CD14-positive monocyte (primary cell): ENCODE measurements around the gene LMO7. TPM values are rescaled to one million over a fixed set of nuclear protein-coding genes. Genes with fewer than 3 reads are reported as not detected.

ENCODE experiments used
- DNase-seq, 3 donors: peaks; one replicate each; pipeline ENCODE4 v3.0.0-alpha.2; 2011 to 2022
- H2AFZ ChIP-seq: 2 replicates; pipeline ENCODE4 v1.6.0; 2012; ENCODE audit warnings: mild to moderate bottlenecking, low read depth, low read length, inconsistent platforms; ENCODE audit not compliant: insufficient read depth, poor library complexity, severe bottlenecking
- H3K27ac ChIP-seq, 2 donors: 1 replicate in 1 of 2; 2 replicates in 1 of 2; pipeline ENCODE4 v1.5.1; 2012 to 2013; ENCODE audit warnings: low read length in 2 of 2, control low read depth in 1 of 2, inconsistent platforms in 1 of 2, low read depth in 1 of 2, mild to moderate bottlenecking in 1 of 2
- H3K27me3 ChIP-seq, 2 donors: one replicate each; pipeline versions ENCODE4 v1.6.0 to v1.6.1; 2011 to 2013; ENCODE audit warnings: low read length in 2 of 2; ENCODE audit not compliant: control insufficient read depth in 2 of 2, insufficient read depth in 2 of 2
- H3K36me3 ChIP-seq, 2 donors: replicated peaks in 1 of 2; 1 replicate in 1 of 2; 2 replicates in 1 of 2; pipeline versions ENCODE4 v1.5.1 to v1.6.1; 2012 to 2013; ENCODE audit warnings: low read length in 2 of 2, control low read depth in 1 of 2, inconsistent platforms in 1 of 2, mild to moderate bottlenecking in 1 of 2; ENCODE audit not compliant: insufficient read depth in 2 of 2, control insufficient read depth in 1 of 2
- H3K4me1 ChIP-seq, 2 donors: 1 replicate in 1 of 2; 2 replicates in 1 of 2; pipeline versions ENCODE4 v1.5.1 to v1.6.1; 2012 to 2013; ENCODE audit warnings: low read length in 2 of 2, control low read depth in 1 of 2, inconsistent platforms in 1 of 2, mild to moderate bottlenecking in 1 of 2, moderate library complexity in 1 of 2; ENCODE audit not compliant: insufficient read depth in 2 of 2, control insufficient read depth in 1 of 2
- H3K4me2 ChIP-seq: replicated peaks from 2 replicates; pipeline ENCODE3; 2012; ENCODE audit warnings: low read length, moderate library complexity, mild to moderate bottlenecking; ENCODE audit not compliant: poor library complexity, severe bottlenecking; ENCODE audit errors: extremely low read depth
- H3K4me3 ChIP-seq, 3 experiments: fragments of 200-600 bp in 1 of 3; sonication (generic) in 1 of 3; replicated peaks in 1 of 3; 1 replicate in 2 of 3; 2 replicates in 1 of 3; pipeline ENCODE4 v1.5.1; 2011 to 2013; ENCODE audit warnings: low read length in 3 of 3, mild to moderate bottlenecking in 3 of 3, control low read depth in 2 of 3, low read depth in 2 of 3, inconsistent platforms in 1 of 3, moderate library complexity in 1 of 3
- H3K79me2 ChIP-seq: 2 replicates; pipeline ENCODE4 v1.6.0; 2012; ENCODE audit warnings: mild to moderate bottlenecking, control low read depth, inconsistent platforms, low read length, moderate library complexity; ENCODE audit not compliant: insufficient read depth
- H3K9ac ChIP-seq: 2 replicates; pipeline ENCODE4 v1.6.0; 2017; ENCODE audit warnings: low read length, mild to moderate bottlenecking; ENCODE audit not compliant: insufficient read depth, poor library complexity, severe bottlenecking
- H3K9me3 ChIP-seq, 2 donors: replicated peaks in 1 of 2; 1 replicate in 1 of 2; 2 replicates in 1 of 2; pipeline versions ENCODE4 v1.5.1 to v1.6.1; 2012 to 2013; ENCODE audit warnings: low read length in 2 of 2, control low read depth in 1 of 2; ENCODE audit not compliant: control insufficient read depth in 1 of 2, insufficient read depth in 1 of 2
- H4K20me1 ChIP-seq: 2 replicates; pipeline ENCODE4 v1.6.0; 2012; ENCODE audit warnings: mild to moderate bottlenecking, low read length, control low read depth, moderate library complexity; ENCODE audit not compliant: insufficient read depth
- H3K27ac Mint-ChIP-seq, 7 donors: one replicate each; pipeline ENCODE4 v1.8.0; 2020; ENCODE audit warnings: mild to moderate bottlenecking in 7 of 7, mixed read lengths in 7 of 7, moderate library complexity in 6 of 7, inconsistent platforms in 2 of 7
- H3K27me3 Mint-ChIP-seq, 3 donors: one replicate each; pipeline ENCODE4 v1.8.0; 2021 to 2022; ENCODE audit warnings: low read depth in 3 of 3, mild to moderate bottlenecking in 3 of 3, mixed read lengths in 3 of 3, moderate library complexity in 3 of 3, inconsistent platforms in 1 of 3
- H3K36me3 Mint-ChIP-seq, 2 donors: one replicate each; pipeline ENCODE4 v1.8.0; 2020; ENCODE audit warnings: mixed read lengths in 2 of 2, inconsistent platforms in 1 of 2, mild to moderate bottlenecking in 1 of 2
- H3K4me1 Mint-ChIP-seq: one replicate; pipeline ENCODE4 v1.8.0; 2020; ENCODE audit warnings: mild to moderate bottlenecking, mixed read lengths
- H3K4me3 Mint-ChIP-seq, 2 donors: one replicate each; pipeline ENCODE4 v1.8.0; 2020; ENCODE audit warnings: mild to moderate bottlenecking in 2 of 2, mixed read lengths in 2 of 2, moderate library complexity in 1 of 2
- H3K9me3 Mint-ChIP-seq, 7 donors: one replicate each; pipeline ENCODE4 v1.8.0; 2020 to 2022; ENCODE audit warnings: mixed read lengths in 7 of 7, mild to moderate bottlenecking in 6 of 7, moderate library complexity in 6 of 7, inconsistent platforms in 2 of 7
- CTCF ChIP-seq: fragments of 200-600 bp; IDR thresholded peaks from one replicate; pipeline ENCODE4 v1.8.0; 2022; ENCODE audit warnings: antibody characterized with exemption, mild to moderate bottlenecking
- WGBS: methylation state at CpG from one replicate; pipeline ENCODE4 v1.1.5; 2013; ENCODE audit warnings: missing lambda C conversion rate; ENCODE audit not compliant: insufficient coverage; 5-methylcytosine and 5-hydroxymethylcytosine counted together
- intact Hi-C, 2 donors: fragments of 100-400 bp; cut with micrococcal nuclease; formaldehyde crosslinking; loops; one replicate each; pipeline versions ENCODE4 v1.15.0 to v1.15.1; 2023
- polyA plus RNA-seq, 3 donors: library from polyadenylated mRNA; depleted of rRNA in 1 of 3; unstranded in 2 of 3; stranded (reverse) in 1 of 3; fragments of 300-500 nt in 2 of 3; fragments of >200 nt in 1 of 3; fragmentation: Illumina TruSeq in 2 of 3; gene quantifications; 1 replicate in 2 of 3; 2 replicates in 1 of 3; pipeline ENCODE4 v1.2.3, GENCODE V29; 2012 to 2021

Gene LMO7
- polyA plus RNA-seq, 3 donors = 0.79 to 1.6 (median 0.90) TPM

DNA sequence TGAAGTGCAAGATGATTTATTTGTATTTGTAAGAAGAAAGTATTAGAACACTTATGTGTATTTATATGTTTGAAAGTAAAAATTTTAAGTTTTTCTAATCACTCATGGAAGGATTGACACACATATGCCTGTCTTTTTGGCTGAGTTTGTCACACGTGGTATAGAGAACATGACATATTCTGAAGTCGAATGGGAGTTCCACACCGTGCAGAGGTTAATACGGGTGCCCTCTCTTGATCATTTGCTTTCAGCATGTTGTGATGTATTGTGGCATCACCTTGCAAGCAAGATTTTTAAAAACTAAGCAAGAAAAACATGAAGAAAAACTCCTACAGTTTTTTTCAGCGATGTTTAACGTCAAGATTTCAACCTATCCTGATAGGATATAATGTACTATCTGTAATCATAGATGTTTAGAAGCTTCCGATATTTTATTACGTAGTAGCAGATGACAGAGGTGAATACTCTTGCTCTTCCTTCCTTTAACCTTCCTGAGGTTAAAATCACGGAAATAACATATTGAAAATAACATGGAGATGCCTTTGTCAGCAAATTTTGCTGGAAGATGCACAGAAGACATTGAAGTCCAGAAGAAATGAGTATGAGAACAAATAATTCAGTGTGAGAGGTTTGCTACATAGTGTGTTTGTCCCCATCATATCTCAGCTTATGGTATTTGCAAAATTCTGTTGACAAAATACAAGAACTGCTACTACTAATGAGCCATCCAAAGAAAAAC lies 231.4 kb downstream of the LMO7 start:
- intact Hi-C loops = loop anchor here (5.0 to 10.0 kb wide), 2 partner anchors 607 to 1040 kb away; no protein-coding TSS in a partner anchor
- no peak for DNase-seq

GRCh38 chr13:75869981-75870380 lies 233.9 kb downstream of the LMO7 start:
- no peak overlapping the region for H3K4me2 ChIP-seq
- H3K9ac ChIP-seq = no peak overlapping the region
- H3K27me3 Mint-ChIP-seq = peaks cover 3 to 5% (median 4%) of the 10 kb centered on the region in 3 donors
- no CpG with 5 or more reads among the region's 4 CpGs for WGBS
- peaks cover 13 to 14% of the 10 kb centered on the region in 2 donors for H3K4me1 ChIP-seq
- H3K9me3 Mint-ChIP-seq = no peaks in the 10 kb centered on the region
- H3K4me3 Mint-ChIP-seq = no peak overlapping the region
- no peak overlapping the region for H3K27ac ChIP-seq
- H3K27ac Mint-ChIP-seq = no peak overlapping the region
- DNase-seq = no peak
- no peaks in the 10 kb centered on the region for H4K20me1 ChIP-seq
- no peaks in the 10 kb centered on the region for H3K36me3 Mint-ChIP-seq
- no peak for TF ChIP-seq CTCF
- no peaks in the 10 kb centered on the region for H3K9me3 ChIP-seq
- H3K36me3 ChIP-seq = no peaks in the 10 kb centered on the region
- H3K4me3 ChIP-seq = no peak overlapping the region
- peaks cover 0 to 2% of the 10 kb centered on the region in 2 donors for H3K27me3 ChIP-seq
- no peak overlapping the region for H2AFZ ChIP-seq
- H3K4me1 Mint-ChIP-seq = peaks cover 18% of the 10 kb centered on the region
- no peaks in the 10 kb centered on the region for H3K79me2 ChIP-seq
- intact Hi-C loops = loop anchor here (5.0 to 10.0 kb wide), 2 partner anchors 605 to 1037 kb away; no protein-coding TSS in a partner anchor

More for the DNA sequence above, 231.4 kb downstream of the LMO7 start:
- no peak overlapping the region for H3K27ac Mint-ChIP-seq
- Histone ChIP-seq H3K79me2 (no peaks in the 10 kb centered on the region), H3K9me3 (no peaks in the 10 kb centered on the region), H3K27me3 (peaks cover 0 to 2% of the 10 kb centered on the region in 2 donors), H3K36me3 (no peaks in the 10 kb centered on the region), H2AFZ (no peak overlapping the region), H3K27ac (no peak overlapping the region), H3K4me1 (no peaks in the 10 kb centered on the region), H4K20me1 (no peaks in the 10 kb centered on the region), H3K9ac (no peak overlapping the region), H3K4me2 (no peak overlapping the region), H3K4me3 (no peak overlapping the region)
- no peaks in the 10 kb centered on the region for H3K9me3 Mint-ChIP-seq
- no peaks in the 10 kb centered on the region for H3K36me3 Mint-ChIP-seq
- TF ChIP-seq CTCF = no peak
- H3K27me3 Mint-ChIP-seq = peaks cover 3 to 5% (median 4%) of the 10 kb centered on the region in 3 donors
- peaks cover 5% of the 10 kb centered on the region for H3K4me1 Mint-ChIP-seq
- H3K4me3 Mint-ChIP-seq = no peak overlapping the region
- 93% methylated on average over 3 of the region's 9 CpGs for WGBS
